ENCODE measurements around the gene CCL17. TPM values are rescaled to one million over a fixed set of nuclear protein-coding genes. Genes with fewer than 3 reads are reported as not detected.

Gene CCL17
- total RNA-seq, 6 experiments from 2014 or later = not detected

- no peak for DNase-seq
- Mint-ChIP-seq H3K4me3 (no peak overlapping the region), H3K4me1 (ENCODE audit: low read depth) (peaks cover 20% of the 10 kb centered on the region), H3K36me3 (ENCODE audit: low read depth) (peaks cover 31% of the 10 kb centered on the region), H3K27ac (no peak overlapping the region), H3K27me3 (ENCODE audit: insufficient read depth) (peaks cover 5% of the 10 kb centered on the region), H3K9me3 (no peaks in the 10 kb centered on the region)
- TF ChIP-seq, protein P1, sequence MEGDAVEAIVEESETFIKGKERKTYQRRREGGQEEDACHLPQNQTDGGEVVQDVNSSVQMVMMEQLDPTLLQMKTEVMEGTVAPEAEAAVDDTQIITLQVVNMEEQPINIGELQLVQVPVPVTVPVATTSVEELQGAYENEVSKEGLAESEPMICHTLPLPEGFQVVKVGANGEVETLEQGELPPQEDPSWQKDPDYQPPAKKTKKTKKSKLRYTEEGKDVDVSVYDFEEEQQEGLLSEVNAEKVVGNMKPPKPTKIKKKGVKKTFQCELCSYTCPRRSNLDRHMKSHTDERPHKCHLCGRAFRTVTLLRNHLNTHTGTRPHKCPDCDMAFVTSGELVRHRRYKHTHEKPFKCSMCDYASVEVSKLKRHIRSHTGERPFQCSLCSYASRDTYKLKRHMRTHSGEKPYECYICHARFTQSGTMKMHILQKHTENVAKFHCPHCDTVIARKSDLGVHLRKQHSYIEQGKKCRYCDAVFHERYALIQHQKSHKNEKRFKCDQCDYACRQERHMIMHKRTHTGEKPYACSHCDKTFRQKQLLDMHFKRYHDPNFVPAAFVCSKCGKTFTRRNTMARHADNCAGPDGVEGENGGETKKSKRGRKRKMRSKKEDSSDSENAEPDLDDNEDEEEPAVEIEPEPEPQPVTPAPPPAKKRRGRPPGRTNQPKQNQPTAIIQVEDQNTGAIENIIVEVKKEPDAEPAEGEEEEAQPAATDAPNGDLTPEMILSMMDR (IDR thresholded peaks at IDR 0.05) = no peak
Observed at GRCh38 chr16:57464523-57464922, 60.0 kb downstream of the CCL17 start.

Other genes starting within 250 kb of the CCL17 start
- 10 to 100 TPM; 55.9 to 85.0 (median 76.5) TPM for gene PSME3IP1, start 218.7 kb upstream of the CCL17 start, total RNA-seq (2021; fragmentation: NEBNext Ultra II Directional; extraction: Animal tissue kit (Norgen Biotek cat#: 25700))
- 10 to 100 TPM; 38.8 to 51.9 (median 47.7) TPM for gene RSPRY1, start 218.4 kb upstream of the CCL17 start, total RNA-seq (2021; fragmentation: NEBNext Ultra II Directional; extraction: Animal tissue kit (Norgen Biotek cat#: 25700))
- gene ARL2BP, start 159.5 kb upstream of the CCL17 start, total RNA-seq (2021; fragmentation: NEBNext Ultra II Directional; extraction: Animal tissue kit (Norgen Biotek cat#: 25700)) = 10 to 100 TPM; 70.3 to 80.0 (median 76.7) TPM
- gene PLLP, start 120.1 kb upstream of the CCL17 start, total RNA-seq (2021; fragmentation: NEBNext Ultra II Directional; extraction: Animal tissue kit (Norgen Biotek cat#: 25700)) = not detected
- gene CCL22, start 46.0 kb upstream of the CCL17 start, total RNA-seq (2021; fragmentation: NEBNext Ultra II Directional; extraction: Animal tissue kit (Norgen Biotek cat#: 25700)) = not detected
- not detected for gene CX3CL1, start 32.3 kb upstream of the CCL17 start, total RNA-seq (2021; fragmentation: NEBNext Ultra II Directional; extraction: Animal tissue kit (Norgen Biotek cat#: 25700))
- 10 to 100 TPM; 37.5 to 49.0 (median 46.8) TPM for gene CIAPIN1, start 42.6 kb downstream of the CCL17 start, total RNA-seq (2021; fragmentation: NEBNext Ultra II Directional; extraction: Animal tissue kit (Norgen Biotek cat#: 25700))
- 10 to 100 TPM; 28.0 to 34.2 (median 30.7) TPM for gene COQ9, start 42.7 kb downstream of the CCL17 start, total RNA-seq (2021; fragmentation: NEBNext Ultra II Directional; extraction: Animal tissue kit (Norgen Biotek cat#: 25700))
- gene POLR2C, start 57.9 kb downstream of the CCL17 start, total RNA-seq (2021; fragmentation: NEBNext Ultra II Directional; extraction: Animal tissue kit (Norgen Biotek cat#: 25700)) = 10 to 100 TPM; 66.0 to 79.4 (median 71.3) TPM
- gene DOK4, start 81.7 kb downstream of the CCL17 start, total RNA-seq (2021; fragmentation: NEBNext Ultra II Directional; extraction: Animal tissue kit (Norgen Biotek cat#: 25700)) = 10 to 100 TPM; 24.4 to 28.9 (median 24.9) TPM
- gene CCDC102A, start 131.8 kb downstream of the CCL17 start, total RNA-seq (2021; fragmentation: NEBNext Ultra II Directional; extraction: Animal tissue kit (Norgen Biotek cat#: 25700)) = 1 to 10 TPM; 3.6 to 4.6 (median 4.1) TPM
- gene ADGRG5, start 137.9 kb downstream of the CCL17 start, total RNA-seq (2021; fragmentation: NEBNext Ultra II Directional; extraction: Animal tissue kit (Norgen Biotek cat#: 25700)) = not detected
- 1 to 10 TPM in 1 of 6 experiments, under 1 TPM in 5; 0.18 to 1.4 (median 0.50) TPM for gene ADGRG1, start 223.9 kb downstream of the CCL17 start, total RNA-seq (2021; fragmentation: NEBNext Ultra II Directional; extraction: Animal tissue kit (Norgen Biotek cat#: 25700))